B cell (primary cell): ENCODE results near the gene TASOR. TPM values are rescaled to one million over a fixed set of nuclear protein-coding genes. Genes with fewer than 3 reads are reported as not detected.

Experiments used
- ATAC-seq: fragments of 200-7000 bp; cut with Tn5 transposase; one replicate; pipeline ENCODE4 v1.10.0; 2021; ENCODE audit warnings: low read depth, mild to moderate bottlenecking, moderate number of reproducible peaks, moderate library complexity
- CTCF ChIA-PET: fragments of 350-600 bp; sonication (Branson Sonifier 250); formaldehyde crosslinking; loops from one replicate; lab custom pipeline; 2021; ENCODE audit warnings: antibody characterized with exemption, inconsistent platforms; lab: Charles Lee
- POLR2A ChIA-PET: fragments of 350-600 bp; sonication (Branson Sonifier 250); formaldehyde crosslinking; loops from one replicate; lab custom pipeline; 2021; ENCODE audit warnings: antibody characterized with exemption; lab: Charles Lee
- DNase-seq: peaks from one replicate; pipeline ENCODE4 v3.0.0; 2013
- H2AFZ ChIP-seq: 2 replicates; pipeline ENCODE4 v1.6.1; 2012; ENCODE audit warnings: mild to moderate bottlenecking, low read depth, low read length; ENCODE audit not compliant: insufficient read depth, poor library complexity, severe bottlenecking
- H3K27ac ChIP-seq, 2 donors: 1 replicate in 1 of 2; 2 replicates in 1 of 2; pipeline ENCODE4 v1.5.1; 2012 to 2013; ENCODE audit warnings: low read length in 2 of 2, mild to moderate bottlenecking in 2 of 2, moderate library complexity in 1 of 2
- H3K27me3 ChIP-seq, 4 experiments: fragments of 200-600 bp in 1 of 4; sonication (generic) in 1 of 4; replicated peaks in 1 of 4; 1 replicate in 2 of 4; 2 replicates in 2 of 4; pipeline versions ENCODE4 v1.6.1 to v1.7.0; 2013 to 2016; ENCODE audit warnings: low read length in 3 of 4, mild to moderate bottlenecking in 2 of 4, mixed read lengths in 1 of 4, moderate library complexity in 1 of 4; ENCODE audit not compliant: insufficient read depth in 4 of 4, control insufficient read depth in 3 of 4; ENCODE audit errors: control extremely low read depth in 1 of 4
- H3K36me3 ChIP-seq, 2 experiments: replicated peaks in 1 of 2; 1 replicate in 1 of 2; 2 replicates in 1 of 2; pipeline versions ENCODE4 v1.6.1 to v1.7.1; 2013; ENCODE audit warnings: low read length in 1 of 2; ENCODE audit not compliant: insufficient read depth in 2 of 2, control insufficient read depth in 1 of 2; ENCODE audit errors: control extremely low read depth in 1 of 2, extremely low read depth in 1 of 2
- H3K4me1 ChIP-seq, 2 donors: fragments of 200-600 bp in 1 of 2; sonication (generic) in 1 of 2; 1 replicate in 1 of 2; 2 replicates in 1 of 2; pipeline versions ENCODE4 v1.5.1 to v1.6.1; 2013 to 2017; ENCODE audit warnings: low read length in 2 of 2; ENCODE audit not compliant: control insufficient read depth in 2 of 2, insufficient read depth in 2 of 2
- H3K4me2 ChIP-seq: replicated peaks from 2 replicates; pipeline ENCODE3; 2012; ENCODE audit warnings: mild to moderate bottlenecking, low read depth, low read length; ENCODE audit not compliant: poor library complexity, severe bottlenecking
- H3K4me3 ChIP-seq, 5 experiments: fragments of 200-600 bp in 1 of 5; sonication (generic) in 1 of 5; 1 replicate in 3 of 5; 2 replicates in 2 of 5; pipeline versions ENCODE4 v1.5.1 to v1.7.0; 2011 to 2016; ENCODE audit warnings: low read length in 4 of 5, mild to moderate bottlenecking in 4 of 5, low read depth in 2 of 5, control low read depth in 1 of 5, moderate library complexity in 1 of 5; ENCODE audit not compliant: insufficient read depth in 1 of 5; ENCODE audit errors: control extremely low read depth in 1 of 5, extremely low read depth in 1 of 5
- H3K79me2 ChIP-seq: fragments of 200-600 bp; sonication (generic); one replicate; pipeline ENCODE4 v1.6.0; 2016; ENCODE audit warnings: low read length; ENCODE audit not compliant: control insufficient read depth, insufficient read depth
- H3K9ac ChIP-seq: fragments of 200-600 bp; sonication (generic); 2 replicates; pipeline ENCODE4 v1.6.1; 2017; ENCODE audit warnings: mild to moderate bottlenecking, low read length, moderate library complexity
- H3K9me3 ChIP-seq, 3 donors: one replicate each; pipeline versions ENCODE4 v1.6.1 to v1.7.1; 2013; ENCODE audit warnings: low read length in 2 of 3; ENCODE audit not compliant: control insufficient read depth in 2 of 3, insufficient read depth in 1 of 3; ENCODE audit errors: control extremely low read depth in 1 of 3
- H4K20me1 ChIP-seq: 2 replicates; pipeline ENCODE4 v1.6.0; 2012; ENCODE audit warnings: mild to moderate bottlenecking, low read length; ENCODE audit not compliant: insufficient read depth, control insufficient read depth, poor library complexity, severe bottlenecking
- H3K27ac Mint-ChIP-seq: one replicate; pipeline ENCODE4 v1.8.0; 2021; ENCODE audit warnings: mixed read lengths
- H3K27me3 Mint-ChIP-seq: one replicate; pipeline ENCODE4 v1.8.0; 2021; ENCODE audit warnings: mixed read lengths
- H3K4me1 Mint-ChIP-seq: one replicate; pipeline ENCODE4 v1.8.0; 2021; ENCODE audit warnings: mixed read lengths
- H3K4me3 Mint-ChIP-seq: one replicate; pipeline ENCODE4 v1.8.0; 2021; ENCODE audit warnings: mixed read lengths
- H3K9me3 Mint-ChIP-seq: one replicate; pipeline ENCODE4 v1.8.0; 2022; ENCODE audit warnings: mixed read lengths; ENCODE audit not compliant: insufficient read depth
- CTCF ChIP-seq: fragments of 200-600 bp; IDR thresholded peaks from one replicate; pipeline ENCODE4 v1.8.0; 2022; ENCODE audit warnings: antibody characterized with exemption, mild to moderate bottlenecking
- EZH2 ChIP-seq: IDR thresholded peaks from 2 replicates; pipeline ENCODE4 v1.6.1; 2012; ENCODE audit warnings: borderline replicate concordance, low read depth, mild to moderate bottlenecking, moderate library complexity, low read length; ENCODE audit not compliant: insufficient read depth, poor library complexity, severe bottlenecking
- whole genome bisulfite sequencing: methylation state at CpG from one replicate; pipeline ENCODE4 v1.1.5; 2013; ENCODE audit warnings: missing lambda C conversion rate; ENCODE audit not compliant: insufficient coverage; 5-methylcytosine and 5-hydroxymethylcytosine counted together
- intact Hi-C: fragments of 100-400 bp; cut with micrococcal nuclease; formaldehyde crosslinking; loops from one replicate; pipeline ENCODE4 v1.10.0; 2022
- polyA plus RNA-seq: library from polyadenylated mRNA; depleted of rRNA; stranded (reverse); fragments of >200 nt; gene quantifications from 2 replicates; pipeline ENCODE4 v1.2.3, GENCODE V29; 2012
- total RNA-seq, 2 donors: library from RNA; stranded (reverse); fragments of 120-200 nt in 1 of 2; gene quantifications; 1 replicate in 1 of 2; 2 replicates in 1 of 2; pipeline versions ENCODE4 v1.2.3 to v1.2.4, GENCODE V29; 2013 to 2022

The TASOR gene
- total and polyA plus RNA-seq, 2 donors (not counting 1 experiment from before 2014, with no cell fraction given), result 30.9 to 105 TPM

GRCh38 chr3:56706629-56707028 lies 23.6 kb upstream of the TASOR start:
- Histone ChIP-seq H3K27ac (no peak overlapping the region), H3K9ac (no peak overlapping the region), H3K36me3 (no peaks in the 10 kb centered on the region), H3K79me2 (no peaks in the 10 kb centered on the region), H3K27me3 (no peaks in the 10 kb centered on the region), H3K4me1 (peaks cover 0 to 4% of the 10 kb centered on the region in 2 donors), H4K20me1 (no peaks in the 10 kb centered on the region), H3K4me2 (no peak overlapping the region), H3K4me3 (no peak overlapping the region), H2AFZ (no peak overlapping the region), H3K9me3 (no peaks in the 10 kb centered on the region)
- Mint-ChIP-seq H3K4me3 (no peak overlapping the region), H3K9me3 (no peaks in the 10 kb centered on the region), H3K27ac (no peak overlapping the region), H3K4me1 (peaks cover 3% of the 10 kb centered on the region), H3K27me3 (no peaks in the 10 kb centered on the region)
- no peak for ATAC-seq
- DNase-seq, result no peak
- TF ChIP-seq CTCF, result no peak
- no peak for TF ChIP-seq EZH2
- CTCF ChIA-PET, result interaction anchor here (7.3 to 7.4 kb wide), 2 partner anchors 96 to 283 kb away, joined by 310 to 420 read pairs; partner anchors contain the start of gene ARHGEF3
- intact Hi-C loops, result loop anchor here (5.0 kb wide), 1 partner anchor 46 kb away; no protein-coding TSS in a partner anchor
- POLR2A ChIA-PET, result no interaction called here

GRCh38 chr3:56704706-56705105 lies 21.6 kb upstream of the TASOR start:
- Mint-ChIP-seq H3K4me3 (no peak overlapping the region), H3K4me1 (peaks cover 3% of the 10 kb centered on the region), H3K27me3 (no peaks in the 10 kb centered on the region), H3K27ac (no peak overlapping the region), H3K9me3 (no peaks in the 10 kb centered on the region)
- Histone ChIP-seq H3K4me3 (no peak overlapping the region), H3K9ac (no peak overlapping the region), H4K20me1 (no peaks in the 10 kb centered on the region), H3K4me2 (no peak overlapping the region), H3K27me3 (no peaks in the 10 kb centered on the region), H3K36me3 (no peaks in the 10 kb centered on the region), H2AFZ (peak overlapping the region; percentile 43), H3K4me1 (peaks cover 0 to 4% of the 10 kb centered on the region in 2 donors), H3K9me3 (no peaks in the 10 kb centered on the region), H3K79me2 (no peaks in the 10 kb centered on the region), H3K27ac (no peak overlapping the region)
- ChIA-PET CTCF (interaction anchor here (0.6 to 7.4 kb wide), 14 partner anchors 20 to 524 kb away, joined by 3 to 420 read pairs (median 3); partner anchors contain the start of gene ARHGEF3), POLR2A (interaction anchor here (2.8 kb wide), 1 partner anchor 96 kb away, joined by 21 read pairs; the partner anchor contains the start of gene ARHGEF3)
- ATAC-seq, result no peak
- intact Hi-C loops, result loop anchor here (5.0 kb wide), 2 partner anchors 48 to 213 kb away; no protein-coding TSS in a partner anchor
- no CpG with 5 or more reads among the region's 3 CpGs for WGBS
- TF ChIP-seq EZH2 (no peak), CTCF (no peak)
- no peak for DNase-seq
